Neural cell (in vitro differentiated cells): ENCODE measurements around the gene CHCHD10. TPM values are rescaled to one million over a fixed set of nuclear protein-coding genes. Genes with fewer than 3 reads are reported as not detected.
A peak's percentile ranks its signal among the peaks of the same experiment; 100 is the strongest.

Source experiments
- H2AFZ ChIP-seq: fragments of 200-600, 300-800 bp; sonication (generic), shearing (Covaris generic); 2 replicates; pipeline ENCODE4 v1.6.0; 2014; ENCODE audit warnings: low read depth, mild to moderate bottlenecking, antibody characterized with exemption, low read length, moderate library complexity
- H3F3A ChIP-seq: fragments of 200-600 bp; shearing (Covaris generic); 2 replicates; pipeline ENCODE4 v1.6.1; 2016; ENCODE audit warnings: mild to moderate bottlenecking, moderate library complexity, mixed read lengths, antibody characterized with exemption, low read length; ENCODE audit not compliant: insufficient read depth, poor library complexity, severe bottlenecking
- H3K27ac ChIP-seq: fragments of 200-600, 300-800 bp; sonication (generic), shearing (Covaris generic); 2 replicates; pipeline ENCODE4 v1.5.1; 2014; ENCODE audit warnings: mild to moderate bottlenecking, low read length, moderate library complexity
- H3K27me3 ChIP-seq: fragments of 300-800, 200-600 bp; sonication (generic), shearing (Covaris generic); 2 replicates; pipeline ENCODE4 v1.6.0; 2014; ENCODE audit warnings: mild to moderate bottlenecking, low read depth, low read length, moderate library complexity; ENCODE audit not compliant: insufficient read depth
- H3K36me3 ChIP-seq: fragments of 300-800, 200-600 bp; sonication (generic), shearing (Covaris generic); 2 replicates; pipeline ENCODE4 v1.5.1; 2014; ENCODE audit warnings: mild to moderate bottlenecking, antibody characterized with exemption, low read length, moderate library complexity; ENCODE audit not compliant: insufficient read depth
- H3K4me2 ChIP-seq: fragments of 300-800, 200-600 bp; sonication (generic), shearing (Covaris generic); 2 replicates; pipeline ENCODE4 v1.6.0; 2014; ENCODE audit warnings: mild to moderate bottlenecking, low read length
- H3K4me3 ChIP-seq: fragments of 300-800, 200-600 bp; sonication (generic), shearing (Covaris generic); 2 replicates; pipeline ENCODE4 v1.5.1; 2014; ENCODE audit warnings: mild to moderate bottlenecking, low read length, moderate library complexity
- H3K79me2 ChIP-seq: fragments of 200-600 bp; shearing (Covaris generic); replicated peaks from 2 replicates; pipeline ENCODE4 v1.6.0; 2014; ENCODE audit warnings: mild to moderate bottlenecking, low read length, moderate library complexity; ENCODE audit not compliant: insufficient read depth
- H3K9ac ChIP-seq: fragments of 300-800, 200-600 bp; sonication (generic), shearing (Covaris generic); 2 replicates; pipeline ENCODE4 v1.6.1; 2016; ENCODE audit warnings: mild to moderate bottlenecking, low read length, mixed read lengths
- H3K9me2 ChIP-seq: fragments of 200-600 bp; shearing (Covaris generic); 2 replicates; pipeline ENCODE4 v1.6.1; 2016; ENCODE audit warnings: mild to moderate bottlenecking, low read length, mixed read lengths; ENCODE audit not compliant: insufficient read depth
- H3K9me3 ChIP-seq: fragments of 200-600, 300-800 bp; sonication (generic), shearing (Covaris generic); 2 replicates; pipeline ENCODE4 v1.6.1; 2016; ENCODE audit warnings: mild to moderate bottlenecking, mixed run types, low read length, moderate library complexity, mixed read lengths
- H4K20me1 ChIP-seq: fragments of 200-600 bp; shearing (Covaris generic); 2 replicates; pipeline ENCODE4 v1.6.1; 2016; ENCODE audit warnings: mild to moderate bottlenecking, mixed run types; ENCODE audit not compliant: insufficient read depth
- EP300 ChIP-seq: fragments of 450-650 bp; conservative IDR thresholded peaks from 2 replicates; pipeline ENCODE4 v1.6.1; 2014; ENCODE audit warnings: antibody characterized with exemption, mild to moderate bottlenecking, moderate library complexity; ENCODE audit not compliant: poor library complexity, severe bottlenecking
- EZH2 ChIP-seq: fragments of 200-600, 300-800 bp; shearing (Covaris generic), sonication (generic); IDR thresholded peaks from 2 replicates; pipeline ENCODE4 v1.6.1; 2014; ENCODE audit warnings: antibody characterized with exemption, low read length, borderline replicate concordance, mild to moderate bottlenecking; ENCODE audit not compliant: insufficient read depth, poor library complexity, severe bottlenecking
- MXI1 ChIP-seq: fragments of 450-650 bp; conservative IDR thresholded peaks from 2 replicates; pipeline ENCODE4 v1.6.1; 2014; ENCODE audit warnings: antibody characterized with exemption, mild to moderate bottlenecking; ENCODE audit not compliant: poor library complexity, severe bottlenecking
- POLR2AphosphoS5 ChIP-seq: IDR thresholded peaks from 2 replicates; pipeline ENCODE4 v1.6.1; 2012
- RAD21 ChIP-seq: fragments of 450-650 bp; conservative IDR thresholded peaks from 2 replicates; pipeline ENCODE4 v1.6.1; 2014; ENCODE audit warnings: antibody characterized with exemption, mild to moderate bottlenecking, moderate library complexity
- SMC3 ChIP-seq: fragments of 450-650 bp; conservative IDR thresholded peaks from 2 replicates; pipeline ENCODE4 v1.6.1; 2014; ENCODE audit warnings: antibody characterized with exemption, mild to moderate bottlenecking, moderate library complexity; ENCODE audit not compliant: poor library complexity
- TAF1 ChIP-seq: IDR thresholded peaks from 2 replicates; pipeline ENCODE4 v1.6.1; 2012; ENCODE audit warnings: low read depth
- polyA plus RNA-seq: library from polyadenylated mRNA; depleted of rRNA; stranded (reverse); fragments of >200 nt; gene quantifications from 2 replicates; pipeline ENCODE4 v1.2.3, GENCODE V29; 2014
- TF ChIP-seq, protein P1 (sequence below): fragments of 450-650 bp; IDR thresholded peaks from 2 replicates; pipeline ENCODE4 v1.5.1; 2014; ENCODE audit warnings: antibody characterized with exemption, mild to moderate bottlenecking, moderate library complexity; ENCODE audit not compliant: poor library complexity, severe bottlenecking
- TF ChIP-seq, protein P2 (sequence below): IDR thresholded peaks from 2 replicates; pipeline ENCODE4 v1.6.1; 2012; ENCODE audit warnings: borderline replicate concordance

Gene CHCHD10
- polyA plus RNA-seq, 1 donor from 2014 or later, result not detected

DNA sequence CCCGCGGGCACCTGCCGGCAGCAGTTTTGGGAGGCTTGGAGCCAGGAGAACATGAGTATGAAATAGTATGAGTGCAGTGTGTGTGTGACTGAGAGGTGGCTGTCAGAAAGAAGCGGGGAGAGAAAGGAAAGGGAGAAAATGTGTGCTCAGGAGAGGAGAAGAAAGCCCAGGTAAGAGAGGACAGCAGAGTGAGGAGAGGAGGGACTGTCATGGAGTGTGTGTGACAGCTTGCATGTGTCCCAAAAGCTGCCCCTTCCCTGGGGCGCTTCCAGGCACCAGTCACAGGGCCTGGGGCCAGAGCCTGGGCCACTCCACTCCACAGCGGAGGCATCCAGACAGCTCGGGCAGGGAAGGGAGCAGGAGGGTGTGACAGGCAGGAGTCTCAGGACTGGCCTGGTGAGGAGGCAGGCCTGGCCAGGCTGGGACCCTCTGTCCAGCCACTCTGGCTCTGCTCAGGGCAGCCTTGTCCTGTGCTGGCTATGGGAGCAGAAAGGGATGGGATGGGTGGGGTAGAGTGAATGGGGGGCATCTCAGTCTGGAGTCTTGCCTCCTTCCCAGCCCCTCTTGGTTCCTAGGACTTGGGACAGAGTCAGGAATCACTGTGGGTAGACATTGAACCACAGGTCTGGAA is 5.8 kb upstream of the CHCHD10 start:
- no peaks in the 10 kb centered on the region for H3K79me2 ChIP-seq
- H3K9ac ChIP-seq, result peak overlapping the region; percentile 58
- no peaks in the 10 kb centered on the region for H4K20me1 ChIP-seq
- H3F3A ChIP-seq, result no peaks in the 10 kb centered on the region
- no peak overlapping the region for H3K27ac ChIP-seq
- H3K9me3 ChIP-seq, result no peaks in the 10 kb centered on the region
- H3K27me3 ChIP-seq, result peaks cover 9% of the 10 kb centered on the region
- no peak for TF ChIP-seq RAD21
- TF ChIP-seq EP300, result no peak
- TF ChIP-seq, protein P1, sequence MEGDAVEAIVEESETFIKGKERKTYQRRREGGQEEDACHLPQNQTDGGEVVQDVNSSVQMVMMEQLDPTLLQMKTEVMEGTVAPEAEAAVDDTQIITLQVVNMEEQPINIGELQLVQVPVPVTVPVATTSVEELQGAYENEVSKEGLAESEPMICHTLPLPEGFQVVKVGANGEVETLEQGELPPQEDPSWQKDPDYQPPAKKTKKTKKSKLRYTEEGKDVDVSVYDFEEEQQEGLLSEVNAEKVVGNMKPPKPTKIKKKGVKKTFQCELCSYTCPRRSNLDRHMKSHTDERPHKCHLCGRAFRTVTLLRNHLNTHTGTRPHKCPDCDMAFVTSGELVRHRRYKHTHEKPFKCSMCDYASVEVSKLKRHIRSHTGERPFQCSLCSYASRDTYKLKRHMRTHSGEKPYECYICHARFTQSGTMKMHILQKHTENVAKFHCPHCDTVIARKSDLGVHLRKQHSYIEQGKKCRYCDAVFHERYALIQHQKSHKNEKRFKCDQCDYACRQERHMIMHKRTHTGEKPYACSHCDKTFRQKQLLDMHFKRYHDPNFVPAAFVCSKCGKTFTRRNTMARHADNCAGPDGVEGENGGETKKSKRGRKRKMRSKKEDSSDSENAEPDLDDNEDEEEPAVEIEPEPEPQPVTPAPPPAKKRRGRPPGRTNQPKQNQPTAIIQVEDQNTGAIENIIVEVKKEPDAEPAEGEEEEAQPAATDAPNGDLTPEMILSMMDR, result no peak
- TF ChIP-seq, protein P2, sequence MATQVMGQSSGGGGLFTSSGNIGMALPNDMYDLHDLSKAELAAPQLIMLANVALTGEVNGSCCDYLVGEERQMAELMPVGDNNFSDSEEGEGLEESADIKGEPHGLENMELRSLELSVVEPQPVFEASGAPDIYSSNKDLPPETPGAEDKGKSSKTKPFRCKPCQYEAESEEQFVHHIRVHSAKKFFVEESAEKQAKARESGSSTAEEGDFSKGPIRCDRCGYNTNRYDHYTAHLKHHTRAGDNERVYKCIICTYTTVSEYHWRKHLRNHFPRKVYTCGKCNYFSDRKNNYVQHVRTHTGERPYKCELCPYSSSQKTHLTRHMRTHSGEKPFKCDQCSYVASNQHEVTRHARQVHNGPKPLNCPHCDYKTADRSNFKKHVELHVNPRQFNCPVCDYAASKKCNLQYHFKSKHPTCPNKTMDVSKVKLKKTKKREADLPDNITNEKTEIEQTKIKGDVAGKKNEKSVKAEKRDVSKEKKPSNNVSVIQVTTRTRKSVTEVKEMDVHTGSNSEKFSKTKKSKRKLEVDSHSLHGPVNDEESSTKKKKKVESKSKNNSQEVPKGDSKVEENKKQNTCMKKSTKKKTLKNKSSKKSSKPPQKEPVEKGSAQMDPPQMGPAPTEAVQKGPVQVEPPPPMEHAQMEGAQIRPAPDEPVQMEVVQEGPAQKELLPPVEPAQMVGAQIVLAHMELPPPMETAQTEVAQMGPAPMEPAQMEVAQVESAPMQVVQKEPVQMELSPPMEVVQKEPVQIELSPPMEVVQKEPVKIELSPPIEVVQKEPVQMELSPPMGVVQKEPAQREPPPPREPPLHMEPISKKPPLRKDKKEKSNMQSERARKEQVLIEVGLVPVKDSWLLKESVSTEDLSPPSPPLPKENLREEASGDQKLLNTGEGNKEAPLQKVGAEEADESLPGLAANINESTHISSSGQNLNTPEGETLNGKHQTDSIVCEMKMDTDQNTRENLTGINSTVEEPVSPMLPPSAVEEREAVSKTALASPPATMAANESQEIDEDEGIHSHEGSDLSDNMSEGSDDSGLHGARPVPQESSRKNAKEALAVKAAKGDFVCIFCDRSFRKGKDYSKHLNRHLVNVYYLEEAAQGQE, result no peak
- no peak for TF ChIP-seq SMC3
- TF ChIP-seq EZH2, result no peak
- TF ChIP-seq MXI1, result no peak
- no peak for TF ChIP-seq POLR2AphosphoS5
- no peak for TF ChIP-seq TAF1
- no peak overlapping the region for H2AFZ ChIP-seq
- H3K36me3 ChIP-seq, result no peaks in the 10 kb centered on the region
- peak overlapping the region; percentile 60 for H3K4me3 ChIP-seq
- H3K4me2 ChIP-seq, result no peak overlapping the region
- no peaks in the 10 kb centered on the region for H3K9me2 ChIP-seq

DNA sequence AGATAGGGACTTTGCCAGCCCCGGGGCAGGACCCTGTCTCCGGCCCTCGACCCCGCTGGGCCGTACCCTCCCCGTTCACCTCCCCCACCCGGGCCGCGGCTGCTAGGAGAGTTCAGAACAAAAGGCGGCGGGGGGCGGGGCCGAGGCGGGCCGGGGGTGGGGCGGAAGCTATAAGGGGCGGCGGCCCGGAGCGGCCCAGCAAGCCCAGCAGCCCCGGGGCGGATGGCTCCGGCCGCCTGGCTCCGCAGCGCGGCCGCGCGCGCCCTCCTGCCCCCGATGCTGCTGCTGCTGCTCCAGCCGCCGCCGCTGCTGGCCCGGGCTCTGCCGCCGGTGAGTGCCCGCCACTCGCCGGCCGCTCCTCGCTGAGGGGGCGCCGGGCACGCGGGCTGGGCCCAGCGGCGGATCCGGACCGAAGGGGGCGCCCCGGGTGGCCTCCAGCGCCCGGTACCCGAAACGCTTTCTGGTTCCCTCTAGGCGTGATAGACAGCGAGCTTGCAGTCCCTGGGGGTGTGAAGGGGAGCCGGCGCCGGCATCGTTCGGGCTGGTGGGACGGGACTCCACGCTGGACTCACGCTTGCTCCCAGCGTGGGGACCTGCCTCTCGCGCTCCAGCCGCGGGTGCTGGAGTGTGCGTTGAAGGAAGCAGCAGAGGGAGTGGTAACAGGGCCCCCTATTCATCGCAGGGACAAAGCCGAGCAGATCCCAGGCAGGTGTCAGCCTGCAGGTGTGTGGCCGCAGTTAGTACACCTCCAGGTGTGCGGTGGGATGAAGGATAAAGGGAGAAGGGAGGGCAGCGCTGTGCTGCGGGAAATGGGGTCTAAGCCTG is 5.1 kb upstream of the CHCHD10 start, which contains the start of gene MMP11:
Gene MMP11, plus strand, starts transcription at position 201 of the 825 bp plus-strand sequence. Its CDS starts 22 bp downstream, at position 223.
- H2AFZ ChIP-seq, result no peak within 1 kb of the TSS
- H4K20me1 ChIP-seq, result no peaks in the 10 kb centered on the region
- no peaks in the 10 kb centered on the region for H3K9me2 ChIP-seq
- no peaks in the 10 kb centered on the region for H3F3A ChIP-seq
- peaks cover 9% of the 10 kb centered on the region for H3K27me3 ChIP-seq
- peak within 1 kb of the TSS; percentile 60 for H3K4me3 ChIP-seq
- H3K27ac ChIP-seq, result no peak within 1 kb of the TSS
- H3K4me2 ChIP-seq, result no peak within 1 kb of the TSS
- no peak for TF ChIP-seq SMC3
- no peak for TF ChIP-seq EP300
- TF ChIP-seq, protein P2, result no peak
- no peak for TF ChIP-seq EZH2
- no peak for TF ChIP-seq MXI1
- TF ChIP-seq, protein P1, result no peak
- no peak for TF ChIP-seq POLR2AphosphoS5
- no peak for TF ChIP-seq RAD21
- no peak for TF ChIP-seq TAF1
- peak within 1 kb of the TSS; percentile 58 for H3K9ac ChIP-seq
- no peaks in the 10 kb centered on the region for H3K79me2 ChIP-seq
- H3K9me3 ChIP-seq, result no peaks in the 10 kb centered on the region
- no peaks in the 10 kb centered on the region for H3K36me3 ChIP-seq
